Breast epithelium (tissue), 3 donors: ENCODE measurements around the gene NR5A1.

ENCODE experiments used
- CTCF ChIP-seq, 3 donors: fragments of 450-650 bp; IDR thresholded peaks; one replicate each; pipeline ENCODE4 v1.5.1; 2016 to 2017; ENCODE audit warnings: antibody characterized with exemption in 3 of 3, mild to moderate bottlenecking in 3 of 3, moderate library complexity in 3 of 3
- POLR2A ChIP-seq: fragments of 450-650 bp; IDR thresholded peaks from one replicate; pipeline ENCODE4 v1.6.1; 2016; ENCODE audit warnings: antibody characterized with exemption, mild to moderate bottlenecking, moderate library complexity

DNA sequence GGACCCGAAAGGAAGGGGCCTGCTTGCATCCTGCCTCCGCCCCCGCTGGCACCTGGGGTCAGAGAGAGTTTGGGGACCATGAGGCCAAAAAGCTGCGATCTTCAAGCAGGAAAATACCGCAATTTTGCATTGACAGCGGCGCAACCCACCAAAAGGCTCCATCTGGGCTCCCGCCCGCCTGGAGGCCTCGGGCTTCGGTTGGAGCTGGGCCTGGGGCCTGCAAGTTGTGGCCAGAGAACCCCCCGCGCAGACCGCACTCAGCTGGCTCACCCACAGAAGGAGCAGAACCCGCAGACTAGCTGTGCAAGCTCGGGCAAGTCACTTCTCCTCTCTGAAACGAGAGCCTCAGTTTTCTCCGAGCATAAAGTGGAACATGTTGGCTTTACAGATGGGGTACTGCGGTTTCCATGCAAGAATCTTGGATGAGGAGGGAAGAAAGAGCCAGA lies 1.3 kb downstream of the NR5A1 start:
- TF ChIP-seq CTCF (IDR thresholded peaks at IDR 0.05), result no peak
- TF ChIP-seq POLR2A, result no peak
